ENCODE data around the gene CAMK1D.

DNA sequence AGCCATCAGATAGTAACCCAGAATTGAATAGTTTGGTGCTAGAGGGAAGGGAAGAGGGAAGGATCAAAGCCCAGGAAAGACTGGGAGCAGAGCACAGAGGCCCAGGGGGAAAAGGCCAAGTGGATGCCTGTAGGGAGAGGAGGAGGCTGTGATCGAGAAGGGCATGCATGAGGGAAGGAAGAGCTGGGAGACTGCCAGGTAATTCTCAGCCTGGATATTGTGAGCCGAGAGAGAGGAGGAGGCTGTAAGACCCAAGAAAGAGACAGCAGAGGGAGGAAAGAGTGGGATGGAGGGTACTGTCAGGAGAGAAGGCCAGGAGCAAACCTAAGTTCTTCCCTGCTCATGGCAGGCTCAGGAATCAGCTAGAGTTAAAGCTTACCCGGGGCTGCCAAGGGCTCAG, 474.0 kb downstream of the CAMK1D start:
- TF ChIP-seq, protein P1, sequence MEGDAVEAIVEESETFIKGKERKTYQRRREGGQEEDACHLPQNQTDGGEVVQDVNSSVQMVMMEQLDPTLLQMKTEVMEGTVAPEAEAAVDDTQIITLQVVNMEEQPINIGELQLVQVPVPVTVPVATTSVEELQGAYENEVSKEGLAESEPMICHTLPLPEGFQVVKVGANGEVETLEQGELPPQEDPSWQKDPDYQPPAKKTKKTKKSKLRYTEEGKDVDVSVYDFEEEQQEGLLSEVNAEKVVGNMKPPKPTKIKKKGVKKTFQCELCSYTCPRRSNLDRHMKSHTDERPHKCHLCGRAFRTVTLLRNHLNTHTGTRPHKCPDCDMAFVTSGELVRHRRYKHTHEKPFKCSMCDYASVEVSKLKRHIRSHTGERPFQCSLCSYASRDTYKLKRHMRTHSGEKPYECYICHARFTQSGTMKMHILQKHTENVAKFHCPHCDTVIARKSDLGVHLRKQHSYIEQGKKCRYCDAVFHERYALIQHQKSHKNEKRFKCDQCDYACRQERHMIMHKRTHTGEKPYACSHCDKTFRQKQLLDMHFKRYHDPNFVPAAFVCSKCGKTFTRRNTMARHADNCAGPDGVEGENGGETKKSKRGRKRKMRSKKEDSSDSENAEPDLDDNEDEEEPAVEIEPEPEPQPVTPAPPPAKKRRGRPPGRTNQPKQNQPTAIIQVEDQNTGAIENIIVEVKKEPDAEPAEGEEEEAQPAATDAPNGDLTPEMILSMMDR (IDR thresholded peaks at IDR 0.05) = no peak
- no peak for TF ChIP-seq POLR2A (IDR thresholded peaks at IDR 0.05)
